Adrenal gland (tissue), 12 donors: ENCODE data around the gene TLX2. TPM values are rescaled to one million over a fixed set of nuclear protein-coding genes. Genes with fewer than 3 reads are reported as not detected.

Source experiments
- DNase-seq, 7 donors: peaks; one replicate each; pipeline ENCODE4 v3.0.0-alpha.2; 2019 to 2020
- H3K27ac ChIP-seq, 5 donors: fragments of 200-600 bp; sonication (generic) in 4 of 5; 1 replicate in 3 of 5; 2 replicates in 2 of 5; pipeline versions ENCODE4 v1.5.1 to v1.8.0; 2016 to 2020; ENCODE audit warnings: mild to moderate bottlenecking in 1 of 5
- H3K27me3 ChIP-seq: fragments of 200-600 bp; 2 replicates; pipeline ENCODE4 v1.8.0; 2021
- H3K36me3 ChIP-seq, 2 donors: fragments of 200-600 bp; replicated peaks in 1 of 2; 1 replicate in 1 of 2; 2 replicates in 1 of 2; pipeline versions ENCODE4 v1.5.1 to v1.8.0; 2018 to 2022
- H3K4me1 ChIP-seq, 2 donors: fragments of 200-600 bp; replicated peaks in 1 of 2; 1 replicate in 1 of 2; 2 replicates in 1 of 2; pipeline versions ENCODE4 v1.5.1 to v1.8.0; 2018 to 2021
- H3K4me3 ChIP-seq, 4 donors: fragments of 200-600 bp; sonication (generic) in 3 of 4; one replicate each; pipeline ENCODE4 v1.5.1; 2016 to 2018
- H3K9me3 ChIP-seq, 3 donors: fragments of 200-600 bp; sonication (generic) in 1 of 3; replicated peaks in 1 of 3; 1 replicate in 2 of 3; 2 replicates in 1 of 3; pipeline versions ENCODE4 v1.5.1 to v1.8.0; 2016 to 2021
- CTCF ChIP-seq, 6 experiments: fragments of 450-650 bp in 4 of 6; fragments of 200-600 bp in 2 of 6; sonication (generic) in 1 of 6; IDR thresholded peaks; 1 replicate in 5 of 6; 2 replicates in 1 of 6; pipeline versions ENCODE4 v1.5.1 to v1.8.0; 2016 to 2021; ENCODE audit warnings: antibody characterized with exemption in 6 of 6, mild to moderate bottlenecking in 2 of 6, moderate library complexity in 1 of 6
- POLR2A ChIP-seq, 2 donors: fragments of 450-650 bp; IDR thresholded peaks; one replicate each; pipeline ENCODE4 v1.6.1; 2017; ENCODE audit warnings: antibody characterized with exemption in 2 of 2, mild to moderate bottlenecking in 2 of 2, moderate library complexity in 1 of 2
- WGBS, 4 donors: extraction: QIAGEN DNeasy Blood & Tissue Kit in 2 of 4; methylation state at CpG; one replicate each; pipeline versions ENCODE4 v1.1.5 to v1.1.7; 2013 to 2017; 5-methylcytosine and 5-hydroxymethylcytosine counted together
- intact Hi-C, 2 donors: fragments of 100-400 bp; cut with DNase I; formaldehyde crosslinking; loops; one replicate each; pipeline versions ENCODE4 v1.14.1 to v1.15.0; 2022 to 2023
- polyA plus RNA-seq, 3 donors: library from polyadenylated mRNA; stranded (reverse); fragments of 200-250 nt in 2 of 3; fragments of 350-450 nt in 1 of 3; fragmentation: Illumina TruSeq in 1 of 3; extraction: RNeasy Lipid Tissue Mini Kit (QIAGEN cat#74804) in 1 of 3; gene quantifications; one replicate each; pipeline ENCODE4 v1.2.3, GENCODE V29; 2013 to 2014
- total RNA-seq, 9 donors: library from RNA; depleted of rRNA in 4 of 9; stranded (reverse); fragments of >200 nt in 4 of 9; fragments of 120-200 nt in 1 of 9; fragmentation: NEBNext Ultra II Directional in 1 of 9; extraction: Animal tissue kit (Norgen Biotek cat#: 25700) in 1 of 9; gene quantifications; one replicate each; pipeline versions ENCODE4 v1.1.0 to v1.2.4, GENCODE V29; 2013 to 2023
- donor health status: healthy with polysubstance abuse.
- donor health status: Bipolar disorder and iron deficiency.
- donor health status: DM: yes; HTN: yes; CAD: no.
- donor health status: DM: no; HTN: no; CAD: no.
- donor health status: DM: no; HTN: no; CAD: no.
- donor health status: DM: yes; HTN: yes; CAD: no.

TLX2 gene
- total and polyA plus RNA-seq, 12 donors = 0.46 to 22.8 (median 3.5) TPM; not detected in 4

GRCh38 chr2:74538881-74539339 lies 24.7 kb downstream of the TLX2 start:
- H3K9me3 ChIP-seq = no peaks in the 10 kb centered on the region
- intact Hi-C loops = no loop called here
- no peak for DNase-seq
- H3K4me1 ChIP-seq = no peaks in the 10 kb centered on the region
- TF ChIP-seq POLR2A (IDR thresholded peaks at IDR 0.05) (no peak), CTCF (IDR thresholded peaks at IDR 0.05) (no peak)
- H3K4me3 ChIP-seq = no peak overlapping the region
- H3K27ac ChIP-seq = no peak overlapping the region
- no peaks in the 10 kb centered on the region for H3K27me3 ChIP-seq
- WGBS, 4 donors = 62 to 77% (median 70%) methylated on average over 7 of the region's 7 CpGs
- no peaks in the 10 kb centered on the region for H3K36me3 ChIP-seq

- no peak overlapping the region for H3K4me3 ChIP-seq
- peak in 2 of 7 donors; percentile 29 to 55 for DNase-seq
- no peaks in the 10 kb centered on the region for H3K27me3 ChIP-seq
- H3K4me1 ChIP-seq = no peaks in the 10 kb centered on the region
- no peak for TF ChIP-seq POLR2A (IDR thresholded peaks at IDR 0.05)
- no peaks in the 10 kb centered on the region for H3K36me3 ChIP-seq
- H3K27ac ChIP-seq = no peak overlapping the region
- no peaks in the 10 kb centered on the region for H3K9me3 ChIP-seq
- intact Hi-C loops = no loop called here
- WGBS, 4 donors = 50 to 57% (median 56%) methylated on average over 5 of the region's 5 CpGs
These were observed 26.0 kb downstream of the TLX2 start for GRCh38 chr2:74540291-74540690.

GRCh38 chr2:74542978-74543377 lies 28.7 kb downstream of the TLX2 start:
- 70 to 85% (median 80%) methylated on average over 1 of the region's 1 CpG for WGBS, 4 donors
- H3K36me3 ChIP-seq = no peaks in the 10 kb centered on the region
- no peak overlapping the region for H3K27ac ChIP-seq
- no peak for TF ChIP-seq POLR2A (IDR thresholded peaks at IDR 0.05)
- no peak for TF ChIP-seq CTCF (IDR thresholded peaks at IDR 0.05)
- no peaks in the 10 kb centered on the region for H3K27me3 ChIP-seq
- no peaks in the 10 kb centered on the region for H3K9me3 ChIP-seq
- DNase-seq = no peak
- no peaks in the 10 kb centered on the region for H3K4me1 ChIP-seq
- intact Hi-C loops = no loop called here
- H3K4me3 ChIP-seq = no peak overlapping the region

GRCh38 chr2:74544634-74545033 lies 30.4 kb downstream of the TLX2 start:
- TF ChIP-seq CTCF (IDR thresholded peaks at IDR 0.05) (no peak), POLR2A (IDR thresholded peaks at IDR 0.05) (no peak)
- WGBS, 4 donors = 87 to 96% (median 90%) methylated on average over 3 of the region's 3 CpGs

GRCh38 chr2:74546004-74546403 lies 31.8 kb downstream of the TLX2 start:
- 83 to 92% (median 86%) methylated on average over 3 of the region's 3 CpGs for whole genome bisulfite sequencing, 4 donors
- intact Hi-C loops = no loop called here

More at GRCh38 chr2:74544634-74545033, 30.4 kb downstream of the TLX2 start:
- Histone ChIP-seq H3K27ac (no peak overlapping the region), H3K27me3 (no peaks in the 10 kb centered on the region), H3K36me3 (no peaks in the 10 kb centered on the region), H3K4me3 (no peak overlapping the region), H3K4me1 (peaks cover 5 to 13% of the 10 kb centered on the region in 2 donors), H3K9me3 (no peaks in the 10 kb centered on the region)
- no peak for DNase-seq
- intact Hi-C loops = no loop called here

More at GRCh38 chr2:74546004-74546403, 31.8 kb downstream of the TLX2 start:
- no peak for DNase-seq
- H3K4me3 ChIP-seq = no peak overlapping the region
- TF ChIP-seq POLR2A (IDR thresholded peaks at IDR 0.05) = no peak
- no peak for TF ChIP-seq CTCF (IDR thresholded peaks at IDR 0.05)
- no peaks in the 10 kb centered on the region for H3K9me3 ChIP-seq
- H3K27me3 ChIP-seq = no peaks in the 10 kb centered on the region
- H3K4me1 ChIP-seq = peaks cover 5 to 16% of the 10 kb centered on the region in 2 donors
- H3K36me3 ChIP-seq = no peaks in the 10 kb centered on the region
- no peak overlapping the region for H3K27ac ChIP-seq
